C4-2B (cell line): ENCODE data around the gene TNRC6A.
A peak's percentile ranks its signal among the peaks of the same experiment; 100 is the strongest.

Experiments
- H3K27ac ChIP-seq: fragments of 450-650 bp; 2 replicates; pipeline ENCODE4 v1.5.1; 2017
- ZFX ChIP-seq: fragments of 450-650 bp; IDR thresholded peaks from 2 replicates; pipeline ENCODE4 v1.6.1; 2017
- TF ChIP-seq, protein P1 (sequence below): fragments of 450-650 bp; conservative IDR thresholded peaks from 2 replicates; pipeline ENCODE4 v1.5.1; 2017; ENCODE audit warnings: mild to moderate bottlenecking

TNRC6A gene

DNA sequence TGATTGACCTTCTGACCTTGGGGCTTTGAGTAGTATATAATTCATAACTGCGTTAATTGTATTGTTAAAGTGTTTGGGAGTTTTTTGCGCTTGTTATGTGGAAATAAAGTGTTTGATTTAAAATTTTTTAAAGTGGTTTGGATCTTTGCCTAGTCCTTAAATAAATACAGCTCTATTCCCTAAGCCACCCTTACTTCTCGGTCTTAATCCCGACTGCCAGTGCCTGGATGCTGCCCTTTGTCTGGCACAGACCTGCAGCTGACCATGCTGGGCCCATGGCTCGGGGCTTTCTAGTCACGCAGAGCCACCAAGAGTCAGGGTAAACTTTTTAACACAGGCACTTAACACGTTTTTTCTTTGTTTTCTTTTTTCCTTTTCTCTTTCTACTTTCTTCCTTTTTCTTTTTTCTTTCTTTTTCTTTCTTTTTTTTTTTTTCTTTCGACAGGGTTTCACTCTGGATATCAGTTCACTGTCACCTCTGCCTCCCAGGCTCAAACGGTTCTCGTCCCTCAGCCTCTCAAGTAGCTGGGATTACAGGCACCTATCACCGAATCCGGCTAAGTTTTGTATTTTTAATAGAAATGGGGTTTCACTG lies 96.7 kb downstream of the TNRC6A start:
- TF ChIP-seq, protein P1, sequence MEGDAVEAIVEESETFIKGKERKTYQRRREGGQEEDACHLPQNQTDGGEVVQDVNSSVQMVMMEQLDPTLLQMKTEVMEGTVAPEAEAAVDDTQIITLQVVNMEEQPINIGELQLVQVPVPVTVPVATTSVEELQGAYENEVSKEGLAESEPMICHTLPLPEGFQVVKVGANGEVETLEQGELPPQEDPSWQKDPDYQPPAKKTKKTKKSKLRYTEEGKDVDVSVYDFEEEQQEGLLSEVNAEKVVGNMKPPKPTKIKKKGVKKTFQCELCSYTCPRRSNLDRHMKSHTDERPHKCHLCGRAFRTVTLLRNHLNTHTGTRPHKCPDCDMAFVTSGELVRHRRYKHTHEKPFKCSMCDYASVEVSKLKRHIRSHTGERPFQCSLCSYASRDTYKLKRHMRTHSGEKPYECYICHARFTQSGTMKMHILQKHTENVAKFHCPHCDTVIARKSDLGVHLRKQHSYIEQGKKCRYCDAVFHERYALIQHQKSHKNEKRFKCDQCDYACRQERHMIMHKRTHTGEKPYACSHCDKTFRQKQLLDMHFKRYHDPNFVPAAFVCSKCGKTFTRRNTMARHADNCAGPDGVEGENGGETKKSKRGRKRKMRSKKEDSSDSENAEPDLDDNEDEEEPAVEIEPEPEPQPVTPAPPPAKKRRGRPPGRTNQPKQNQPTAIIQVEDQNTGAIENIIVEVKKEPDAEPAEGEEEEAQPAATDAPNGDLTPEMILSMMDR = no peak
- TF ChIP-seq ZFX = no peak
- H3K27ac ChIP-seq = no peak overlapping the region

DNA sequence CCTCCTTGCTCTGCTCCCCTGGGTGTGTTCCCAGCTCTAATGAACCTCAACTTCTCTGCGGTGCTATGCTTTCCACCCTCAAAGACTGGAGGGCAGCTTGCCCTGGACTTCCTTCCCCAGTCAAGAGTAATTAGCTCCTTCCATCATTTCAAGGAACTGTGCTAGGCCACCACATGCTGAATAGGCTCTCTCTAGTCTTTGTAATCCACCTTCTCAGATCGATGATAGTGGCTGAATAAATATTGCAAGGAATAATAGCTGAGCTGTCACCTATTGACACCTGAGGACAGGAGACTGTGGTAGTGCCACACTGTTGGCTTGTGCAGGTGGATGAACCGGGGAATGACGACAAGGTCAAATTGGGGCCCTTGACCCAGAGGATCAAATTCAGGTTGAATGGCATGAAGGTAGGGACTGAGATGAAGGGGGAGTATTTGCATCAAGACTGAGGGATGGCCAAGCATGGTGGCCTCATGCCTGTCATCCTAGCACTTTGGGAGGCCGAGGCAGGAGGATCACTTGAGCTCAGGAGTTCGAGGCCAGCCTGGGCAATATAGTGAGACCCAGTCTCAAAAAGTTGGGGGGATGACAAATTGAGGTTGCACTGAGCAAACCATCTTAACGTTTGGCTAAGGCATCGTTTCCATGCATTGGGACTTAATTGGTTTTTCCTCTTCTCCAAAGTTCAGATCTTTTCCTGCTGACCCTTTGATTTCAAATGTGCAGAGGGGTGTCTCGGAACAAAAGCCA lies 97.5 kb downstream of the TNRC6A start:
- H3K27ac ChIP-seq = no peak overlapping the region
- TF ChIP-seq ZFX = no peak
- TF ChIP-seq, protein P1 = no peak

DNA sequence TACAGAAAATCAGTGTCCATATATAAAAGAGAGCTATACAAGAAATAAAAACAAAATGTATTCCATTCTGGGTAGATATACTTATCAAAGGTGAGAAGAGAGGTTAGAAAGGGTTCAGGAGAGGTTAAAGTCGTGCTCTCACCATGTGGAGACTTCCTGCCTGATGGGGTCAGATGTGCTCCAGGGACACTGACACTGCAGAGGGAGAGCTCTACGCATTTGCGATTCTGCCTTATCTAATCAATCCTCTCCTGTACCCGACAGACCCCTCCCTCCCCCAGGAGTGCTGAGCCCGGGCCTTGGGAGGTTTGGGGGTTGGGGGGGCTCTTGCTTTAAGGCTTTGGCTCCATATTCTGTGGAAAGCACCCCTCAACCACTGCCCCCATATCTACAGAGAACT lies 99.7 kb downstream of the TNRC6A start:
- H3K27ac ChIP-seq = no peak overlapping the region
- no peak for TF ChIP-seq ZFX
- TF ChIP-seq, protein P1 = no peak

DNA sequence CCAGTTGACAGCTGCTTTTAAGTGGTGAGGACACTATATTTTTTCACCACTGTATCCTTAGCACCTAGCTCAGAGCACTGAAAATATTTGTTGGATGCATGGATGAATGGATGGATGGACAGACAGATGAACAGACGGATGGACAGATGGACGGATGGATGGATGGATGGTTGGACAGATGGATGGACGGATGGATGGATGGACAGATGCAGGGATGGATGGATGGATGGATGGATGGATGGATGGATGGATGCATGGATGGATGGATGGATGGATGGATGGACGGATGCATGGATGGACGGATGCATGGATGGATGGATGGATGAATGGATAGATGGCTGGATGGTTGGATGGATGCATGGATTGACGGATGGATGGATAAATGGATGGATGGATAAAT lies 103.9 kb downstream of the TNRC6A start:
- no peak overlapping the region for H3K27ac ChIP-seq
- TF ChIP-seq, protein P1 = no peak
- TF ChIP-seq ZFX = no peak

DNA sequence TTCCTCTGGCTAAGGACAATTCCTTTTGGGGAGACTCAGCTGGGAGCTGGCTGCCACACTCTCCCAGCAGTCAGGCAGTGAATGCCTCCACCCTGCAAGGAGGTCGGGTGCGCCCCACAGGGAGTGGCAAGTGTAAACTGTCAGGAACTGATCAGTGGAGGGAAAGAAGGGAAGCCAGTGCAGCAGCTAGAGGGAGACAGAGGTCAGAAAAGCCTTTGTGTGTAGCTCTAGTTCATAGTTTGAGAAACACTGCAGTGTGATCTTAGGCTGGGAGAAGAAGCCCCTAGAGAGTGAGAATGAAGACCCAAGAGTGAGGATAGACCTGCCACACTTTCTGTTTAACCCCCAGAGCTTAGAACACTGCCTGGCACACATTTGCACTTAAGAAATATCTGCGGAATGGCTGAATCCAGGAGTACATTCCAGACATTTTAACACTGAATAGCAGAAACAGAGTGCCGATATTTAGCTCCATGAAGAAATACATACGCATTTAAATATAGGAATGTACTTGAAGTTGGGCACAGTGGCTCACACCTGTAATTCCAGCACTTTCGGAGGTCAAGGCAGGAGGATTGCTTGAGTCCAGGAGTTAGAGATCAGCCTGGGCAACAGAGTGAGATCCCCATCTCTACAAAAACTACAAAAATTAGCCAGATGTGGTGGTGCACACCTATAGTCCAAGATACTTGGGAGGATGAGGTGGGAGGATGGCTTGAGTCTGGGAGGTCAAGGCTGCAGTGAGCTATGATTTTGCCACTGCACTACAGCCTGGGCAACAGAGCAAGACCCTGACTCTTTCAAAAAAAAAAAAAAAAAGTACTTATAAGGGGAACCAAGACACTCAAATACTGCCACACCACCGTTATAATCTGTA lies 105.2 kb downstream of the TNRC6A start:
- H3K27ac ChIP-seq = no peak overlapping the region
- TF ChIP-seq, protein P1 = peak; percentile 73
- TF ChIP-seq ZFX = no peak

DNA sequence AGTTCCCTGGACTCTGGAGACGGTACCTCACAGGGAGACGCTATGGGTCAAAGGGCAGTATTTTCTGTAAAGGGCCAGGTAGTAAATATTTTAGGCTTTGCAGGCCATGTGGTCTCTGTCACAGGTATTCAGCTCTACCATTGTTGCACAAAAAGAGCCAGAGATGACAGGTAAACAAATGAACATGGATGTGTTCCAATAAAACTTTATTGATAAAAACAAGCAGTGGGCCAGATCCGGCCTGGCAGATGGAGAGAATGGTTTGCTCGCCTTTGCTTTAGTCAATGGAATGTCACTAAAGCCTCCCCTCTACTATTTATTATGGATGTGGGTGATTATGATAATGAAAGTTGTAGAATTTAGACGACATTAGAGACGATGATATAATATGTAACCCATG lies 107.4 kb downstream of the TNRC6A start:
- H3K27ac ChIP-seq = no peak overlapping the region

More for the DNA sequence above, 107.4 kb downstream of the TNRC6A start:
- TF ChIP-seq, protein P1 = no peak
- no peak for TF ChIP-seq ZFX
